ENCODE data around the gene CGB5. TPM values are rescaled to one million over a fixed set of nuclear protein-coding genes. Genes with fewer than 3 reads are reported as not detected.

The CGB5 gene
- total and polyA plus RNA-seq, 2 experiments from 2014 or later: not detected

DNA sequence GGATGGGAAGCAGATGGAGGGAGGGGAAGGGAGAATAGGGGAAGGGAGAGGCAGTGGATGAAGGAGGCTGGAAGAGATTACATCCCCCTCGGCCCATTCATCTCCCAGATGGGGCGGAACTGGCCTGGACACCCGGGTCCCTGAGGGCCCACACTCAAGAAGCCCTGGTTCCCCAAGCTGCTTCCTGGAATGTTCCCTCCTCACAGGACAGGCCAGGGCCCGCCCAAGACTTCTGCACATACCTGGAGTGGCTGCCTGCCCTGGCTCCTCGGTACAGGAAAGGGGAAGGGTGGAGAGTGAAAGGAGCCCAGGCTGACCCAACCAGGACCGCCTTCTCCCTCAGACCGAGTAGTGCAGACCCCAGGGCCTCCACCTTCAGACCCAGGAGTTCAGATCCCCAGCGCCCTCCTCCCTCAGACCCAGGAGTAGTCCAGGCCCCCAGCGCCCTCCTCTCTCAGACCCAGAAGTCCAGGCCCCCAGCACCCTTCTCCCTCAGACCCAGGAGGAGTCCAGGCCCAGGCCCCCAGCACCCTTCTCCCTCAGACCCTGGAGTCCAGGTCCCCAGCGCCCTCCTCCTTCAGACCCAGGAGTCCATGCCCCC is 20.5 kb downstream of the CGB5 start:
- DNase-seq (ENCODE audit: low spot score) (peak; percentile 72), ATAC-seq (peak; percentile 38)
- Histone ChIP-seq H2AFZ (no peak overlapping the region; the same call in 1 of the 2 replicates), H3K79me2 (replicated peaks; ENCODE audit: insufficient read depth) (no peaks in the 10 kb centered on the region), H3F3A (replicated peaks; ENCODE audit: low read depth) (no peaks in the 10 kb centered on the region), H3K4me1 (ENCODE audit: insufficient read depth) (peaks cover 32% of the 10 kb centered on the region), H4K20me1 (replicated peaks; ENCODE audit: insufficient read depth) (no peaks in the 10 kb centered on the region), H3K4me3 (peak overlapping the region; percentile 65), H3K9me2 (ENCODE audit: insufficient read depth) (0 out of 2 replicates have a peak, but pooled peaks cover 5% of the 10 kb centered on the region), H3K27ac (ENCODE audit: low read depth) (no peak overlapping the region), H3K27me3 (ENCODE audit: insufficient read depth) (peaks cover 59% of the 10 kb centered on the region), H3K4me2 (peak overlapping the region; percentile 91), H3K36me3 (ENCODE audit: insufficient read depth) (no peaks in the 10 kb centered on the region)
- peaks cover 36% of the 10 kb centered on the region for H3K4me1 Mint-ChIP-seq
- H3K9me3 Mint-ChIP-seq: peaks cover 10% of the 10 kb centered on the region; the same call in 2 of the 3 replicates
- H3K36me3 Mint-ChIP-seq (ENCODE audit: low read depth): peaks cover 3% of the 10 kb centered on the region; the same call in 2 of the 3 replicates
- H3K4me3 Mint-ChIP-seq: peak overlapping the region; percentile 64
- TF ChIP-seq EZH2 (IDR thresholded peaks at IDR 0.05; ENCODE audit: low read depth, unreplicated experiment): no peak
- TF ChIP-seq ZNF331 (CRISPR knock-in tag; IDR thresholded peaks at IDR 0.05; ENCODE audit: low read depth): no peak
- no peak for TF ChIP-seq EZH2phosphoT487 (IDR thresholded peaks at IDR 0.05; ENCODE audit: unreplicated experiment)
- no peak for TF ChIP-seq NANOG (IDR thresholded peaks at IDR 0.05; ENCODE audit: borderline replicate concordance)
- TF ChIP-seq, protein P1, sequence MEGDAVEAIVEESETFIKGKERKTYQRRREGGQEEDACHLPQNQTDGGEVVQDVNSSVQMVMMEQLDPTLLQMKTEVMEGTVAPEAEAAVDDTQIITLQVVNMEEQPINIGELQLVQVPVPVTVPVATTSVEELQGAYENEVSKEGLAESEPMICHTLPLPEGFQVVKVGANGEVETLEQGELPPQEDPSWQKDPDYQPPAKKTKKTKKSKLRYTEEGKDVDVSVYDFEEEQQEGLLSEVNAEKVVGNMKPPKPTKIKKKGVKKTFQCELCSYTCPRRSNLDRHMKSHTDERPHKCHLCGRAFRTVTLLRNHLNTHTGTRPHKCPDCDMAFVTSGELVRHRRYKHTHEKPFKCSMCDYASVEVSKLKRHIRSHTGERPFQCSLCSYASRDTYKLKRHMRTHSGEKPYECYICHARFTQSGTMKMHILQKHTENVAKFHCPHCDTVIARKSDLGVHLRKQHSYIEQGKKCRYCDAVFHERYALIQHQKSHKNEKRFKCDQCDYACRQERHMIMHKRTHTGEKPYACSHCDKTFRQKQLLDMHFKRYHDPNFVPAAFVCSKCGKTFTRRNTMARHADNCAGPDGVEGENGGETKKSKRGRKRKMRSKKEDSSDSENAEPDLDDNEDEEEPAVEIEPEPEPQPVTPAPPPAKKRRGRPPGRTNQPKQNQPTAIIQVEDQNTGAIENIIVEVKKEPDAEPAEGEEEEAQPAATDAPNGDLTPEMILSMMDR (conservative IDR thresholded peaks at IDR 0.05; ENCODE audit: low read depth in 2 of 2): no peak
- TF ChIP-seq ZNF114 (CRISPR knock-in tag; IDR thresholded peaks at IDR 0.05): no peak
- TF ChIP-seq POLR2AphosphoS5 (IDR thresholded peaks at IDR 0.05; ENCODE audit: low read depth): no peak
- no peak for TF ChIP-seq REST (IDR thresholded peaks at IDR 0.05; ENCODE audit: unreplicated experiment)
- no peak for TF ChIP-seq STAT1 (IDR thresholded peaks at IDR 0.05; ENCODE audit: unreplicated experiment)
- TF ChIP-seq, protein P2, sequence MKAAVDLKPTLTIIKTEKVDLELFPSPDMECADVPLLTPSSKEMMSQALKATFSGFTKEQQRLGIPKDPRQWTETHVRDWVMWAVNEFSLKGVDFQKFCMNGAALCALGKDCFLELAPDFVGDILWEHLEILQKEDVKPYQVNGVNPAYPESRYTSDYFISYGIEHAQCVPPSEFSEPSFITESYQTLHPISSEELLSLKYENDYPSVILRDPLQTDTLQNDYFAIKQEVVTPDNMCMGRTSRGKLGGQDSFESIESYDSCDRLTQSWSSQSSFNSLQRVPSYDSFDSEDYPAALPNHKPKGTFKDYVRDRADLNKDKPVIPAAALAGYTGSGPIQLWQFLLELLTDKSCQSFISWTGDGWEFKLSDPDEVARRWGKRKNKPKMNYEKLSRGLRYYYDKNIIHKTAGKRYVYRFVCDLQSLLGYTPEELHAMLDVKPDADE (IDR thresholded peaks at IDR 0.05): no peak
- no peak for TF ChIP-seq JUNB (IDR thresholded peaks at IDR 0.05; ENCODE audit: unreplicated experiment)
- no peak for TF ChIP-seq ZNF462 (CRISPR knock-in tag; IDR thresholded peaks at IDR 0.05)
- TF ChIP-seq CREB1 (CRISPR knock-in tag; IDR thresholded peaks at IDR 0.05; ENCODE audit: low read depth): no peak
- no peak overlapping the region for H3K27ac Mint-ChIP-seq
- H3K27me3 Mint-ChIP-seq (ENCODE audit: insufficient read depth, low read depth, poor library complexity): peaks cover 39% of the 10 kb centered on the region

All from GM23338 (cell line).